Activated naive CD4-positive, alpha-beta T cell (primary cell): ENCODE data around the gene EPAS1.

Source experiments
- DNase-seq, 4 experiments: peaks; one replicate each; lab custom pipeline; 2025; lab: John Stamatoyannopoulos, UW

The EPAS1 gene

GRCh38 chr2:46364797-46365457 is 67.7 kb downstream of the EPAS1 start:
- DNase-seq: no peak

GRCh38 chr2:46365913-46366667 is 68.9 kb downstream of the EPAS1 start:
- no peak for DNase-seq

DNA sequence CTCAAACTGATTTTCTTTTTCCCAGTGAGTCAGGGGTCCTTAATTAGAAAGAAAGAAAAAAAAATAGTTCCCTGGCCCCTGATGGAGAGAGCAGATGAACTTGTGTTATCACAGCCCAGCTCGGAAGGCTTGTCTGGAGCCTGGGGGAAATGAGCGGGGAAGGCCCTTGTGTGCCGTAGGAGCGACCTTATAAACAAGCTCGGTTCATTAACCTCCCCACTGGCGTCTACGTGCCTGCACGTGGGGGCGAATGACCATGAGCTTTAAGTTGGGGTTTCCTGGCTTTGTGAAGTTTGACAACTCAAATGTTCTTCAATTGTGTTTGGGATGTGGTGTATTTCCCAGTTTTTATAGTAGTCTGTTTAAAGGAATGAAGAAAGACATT is 69.5 kb downstream of the EPAS1 start:
- DNase-seq: no peak

DNA sequence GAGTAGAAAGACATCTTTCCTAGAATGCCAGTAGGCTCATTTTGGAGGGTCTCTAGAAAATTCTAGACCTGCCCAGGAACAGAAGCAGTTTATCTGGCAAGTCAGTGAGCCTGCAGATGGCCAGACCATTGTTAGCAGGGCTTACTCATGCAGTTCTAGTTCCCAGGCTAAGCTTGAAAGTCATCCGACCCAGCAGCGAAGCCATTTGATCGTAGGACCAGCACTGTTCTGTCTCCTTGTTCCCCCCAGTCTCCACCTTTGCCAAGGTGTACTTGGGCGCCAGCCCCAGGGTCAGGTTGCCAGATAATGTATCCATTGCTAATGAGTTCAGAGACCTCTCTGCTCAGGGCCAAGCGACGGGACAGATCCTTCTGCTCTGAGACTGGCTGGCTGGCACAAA is 70.1 kb downstream of the EPAS1 start:
- DNase-seq: no peak

- no peak for DNase-seq
Observed at GRCh38 chr2:46368401-46368800, 71.2 kb downstream of the EPAS1 start.

GRCh38 chr2:46369783-46370182 is 72.6 kb downstream of the EPAS1 start:
- no peak for DNase-seq

GRCh38 chr2:46371854-46372253 is 74.6 kb downstream of the EPAS1 start:
- no peak for DNase-seq

DNA sequence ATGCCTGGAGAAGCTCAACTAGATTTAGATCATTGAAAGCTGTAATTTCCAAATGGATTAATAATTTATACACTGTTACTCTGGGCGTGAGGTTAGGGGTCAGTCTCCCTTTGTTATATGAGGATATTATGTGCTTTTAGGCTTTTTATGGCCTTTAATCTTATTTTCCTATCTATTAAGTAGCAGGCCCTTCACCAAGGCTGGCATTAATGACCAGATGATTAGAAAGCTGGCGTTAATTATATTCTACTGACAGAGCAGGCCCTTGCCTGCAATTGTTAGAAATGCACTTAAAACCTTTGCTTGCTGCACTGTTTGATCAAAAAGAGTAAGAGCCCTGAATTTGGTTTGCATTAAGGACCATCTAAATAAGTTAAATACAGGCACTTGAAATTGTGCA is 75.3 kb downstream of the EPAS1 start:
- DNase-seq: no peak

DNA sequence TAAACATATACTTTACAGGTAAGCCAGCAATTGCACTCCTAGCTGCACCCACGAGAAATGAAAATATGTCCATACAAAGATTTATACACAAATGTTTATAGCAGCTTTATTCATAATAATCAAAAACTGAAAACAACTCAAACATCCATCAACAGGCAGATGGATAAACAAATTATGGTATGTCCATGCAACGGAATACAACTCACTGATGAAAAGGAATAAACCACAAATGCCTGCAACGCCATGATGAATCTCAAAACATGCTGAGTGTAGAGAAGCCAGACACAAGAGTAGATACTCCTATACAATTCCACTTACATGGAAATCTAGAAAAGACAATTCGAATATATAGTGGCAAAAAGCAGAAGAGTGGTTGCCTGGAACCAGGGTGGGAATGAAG is 76.0 kb downstream of the EPAS1 start:
- DNase-seq: no peak

DNA sequence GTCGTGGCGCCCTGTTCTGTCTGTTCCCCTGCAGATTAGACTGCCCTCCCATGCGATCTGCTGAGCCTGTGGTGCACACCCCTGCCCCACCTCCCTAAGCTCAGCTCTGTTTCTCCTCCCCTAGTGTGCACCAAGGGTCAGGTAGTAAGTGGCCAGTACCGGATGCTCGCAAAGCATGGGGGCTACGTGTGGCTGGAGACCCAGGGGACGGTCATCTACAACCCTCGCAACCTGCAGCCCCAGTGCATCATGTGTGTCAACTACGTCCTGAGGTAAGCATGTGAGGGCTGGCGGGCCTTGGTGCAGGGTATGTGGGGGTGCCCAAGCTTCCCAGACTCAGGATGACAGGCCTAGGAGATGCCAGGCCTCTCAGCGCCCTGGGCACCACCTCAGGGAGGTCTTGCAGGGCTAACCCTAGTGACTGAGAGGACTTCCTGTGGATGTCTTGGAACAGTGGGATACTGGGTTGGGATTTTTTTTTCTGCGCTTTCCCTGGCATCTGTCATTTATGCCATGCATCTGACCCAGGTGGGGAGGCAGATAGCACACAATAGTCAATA is 78.4 kb downstream of the EPAS1 start:
- DNase-seq: no peak

- DNase-seq: no peak
Observed at GRCh38 chr2:46376586-46376985, 79.4 kb downstream of the EPAS1 start.

DNA sequence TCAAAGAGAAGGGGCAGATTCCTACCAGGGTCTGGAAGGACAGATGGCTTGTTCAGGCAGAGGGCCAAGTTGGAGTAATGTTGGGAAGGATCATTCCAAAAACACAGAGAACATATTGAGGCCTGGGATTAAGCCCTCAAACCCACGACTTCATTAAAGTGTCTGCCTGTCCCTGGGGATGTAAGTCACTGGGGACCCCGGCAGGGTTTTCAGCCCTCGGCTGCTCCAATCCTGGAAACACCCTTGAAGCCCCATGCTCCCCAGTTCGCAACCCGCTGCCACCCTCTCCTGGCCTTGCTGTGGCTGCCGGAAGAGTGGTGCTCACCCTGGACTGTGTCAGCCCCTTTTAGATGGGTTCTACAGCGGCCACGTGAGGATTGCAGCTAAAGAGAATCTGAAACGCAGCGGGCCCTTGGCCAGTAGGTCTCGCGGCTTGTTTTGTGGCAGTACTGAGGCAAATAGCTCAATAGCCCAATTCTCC is 79.9 kb downstream of the EPAS1 start:
- DNase-seq: no peak

DNA sequence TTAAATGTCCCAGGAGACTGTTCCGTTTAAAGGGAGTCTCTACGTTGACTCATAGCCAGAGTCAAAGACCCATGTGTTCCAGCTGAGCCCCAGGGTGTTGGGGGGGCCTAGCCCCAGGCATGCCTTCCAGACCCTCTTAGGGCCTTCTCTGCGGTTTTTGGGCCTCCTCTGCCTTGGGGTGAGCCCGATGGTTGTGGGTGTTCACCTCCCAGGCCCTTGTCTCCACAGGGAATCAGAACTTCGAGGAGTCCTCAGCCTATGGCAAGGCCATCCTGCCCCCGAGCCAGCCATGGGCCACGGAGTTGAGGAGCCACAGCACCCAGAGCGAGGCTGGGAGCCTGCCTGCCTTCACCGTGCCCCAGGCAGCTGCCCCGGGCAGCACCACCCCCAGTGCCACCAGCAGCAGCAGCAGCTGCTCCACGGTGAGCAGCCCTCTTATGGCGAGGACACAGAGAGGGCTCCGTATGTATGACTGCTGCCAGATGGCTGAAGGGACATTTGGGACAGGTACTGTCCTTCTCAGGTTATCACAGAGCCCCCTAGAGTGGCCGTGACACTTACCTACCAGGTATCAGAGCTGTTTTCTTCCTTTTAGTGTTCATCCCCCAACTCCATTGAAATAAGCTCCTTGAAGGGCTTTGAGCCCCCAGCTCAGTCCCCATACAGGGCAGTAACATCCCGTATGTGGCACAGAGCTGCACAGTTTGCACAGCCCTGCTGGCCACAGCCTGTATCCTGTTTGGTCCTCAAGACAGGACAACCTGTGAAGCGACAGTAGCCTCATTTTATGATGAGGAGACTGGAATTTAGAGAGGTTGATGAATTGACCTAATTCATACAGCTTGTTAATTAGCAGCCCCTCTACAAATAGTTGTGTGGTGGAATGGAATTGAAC is 80.7 kb downstream of the EPAS1 start:
- DNase-seq: no peak

DNA sequence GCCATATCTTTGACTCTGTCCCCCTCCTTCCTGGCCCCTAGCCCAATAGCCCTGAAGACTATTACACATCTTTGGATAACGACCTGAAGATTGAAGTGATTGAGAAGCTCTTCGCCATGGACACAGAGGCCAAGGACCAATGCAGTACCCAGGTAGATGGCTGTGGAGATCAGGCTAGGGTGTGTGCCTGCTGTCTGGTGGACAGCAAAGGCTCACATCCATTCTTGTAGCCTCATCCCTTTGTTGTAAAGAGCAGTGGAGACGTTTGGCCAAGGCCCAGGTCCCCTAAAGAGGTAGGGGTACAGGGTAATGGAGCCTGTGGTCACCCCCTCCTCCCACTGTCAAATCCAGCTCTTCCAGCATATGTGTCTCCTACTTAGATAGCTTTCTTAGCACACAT is 81.4 kb downstream of the EPAS1 start:
- no peak for DNase-seq

- DNase-seq: no peak
Observed at GRCh38 chr2:46379213-46380037, 82.2 kb downstream of the EPAS1 start.

DNA sequence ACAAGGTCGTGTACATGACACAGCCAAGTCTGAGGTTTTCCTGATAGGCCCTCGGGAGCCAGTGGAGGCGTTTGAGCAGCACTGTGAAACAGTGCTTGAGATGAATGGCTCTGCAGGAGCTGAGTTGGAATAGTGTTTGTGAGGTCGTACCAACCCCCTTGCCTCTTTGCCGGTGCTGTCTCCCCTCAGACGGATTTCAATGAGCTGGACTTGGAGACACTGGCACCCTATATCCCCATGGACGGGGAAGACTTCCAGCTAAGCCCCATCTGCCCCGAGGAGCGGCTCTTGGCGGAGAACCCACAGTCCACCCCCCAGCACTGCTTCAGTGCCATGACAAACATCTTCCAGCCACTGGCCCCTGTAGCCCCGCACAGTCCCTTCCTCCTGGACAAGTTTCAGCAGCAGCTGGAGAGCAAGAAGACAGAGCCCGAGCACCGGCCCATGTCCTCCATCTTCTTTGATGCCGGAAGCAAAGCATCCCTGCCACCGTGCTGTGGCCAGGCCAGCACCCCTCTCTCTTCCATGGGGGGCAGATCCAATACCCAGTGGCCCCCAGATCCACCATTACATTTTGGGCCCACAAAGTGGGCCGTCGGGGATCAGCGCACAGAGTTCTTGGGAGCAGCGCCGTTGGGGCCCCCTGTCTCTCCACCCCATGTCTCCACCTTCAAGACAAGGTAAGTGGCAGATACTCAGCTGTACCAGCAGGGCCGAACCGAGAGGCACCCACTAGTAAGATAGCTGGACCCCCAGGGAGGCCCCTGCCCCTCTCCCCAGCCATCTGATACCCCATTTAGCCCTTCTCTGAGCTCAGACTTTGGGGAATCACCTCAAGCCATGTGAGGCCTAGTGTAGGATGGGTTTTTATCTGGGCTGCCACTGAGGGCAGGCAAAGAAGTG is 83.1 kb downstream of the EPAS1 start:
- no peak for DNase-seq

GRCh38 chr2:46381263-46381849 is 84.1 kb downstream of the EPAS1 start:
- no peak for DNase-seq

GRCh38 chr2:46381871-46382270 is 84.7 kb downstream of the EPAS1 start:
- DNase-seq: no peak

DNA sequence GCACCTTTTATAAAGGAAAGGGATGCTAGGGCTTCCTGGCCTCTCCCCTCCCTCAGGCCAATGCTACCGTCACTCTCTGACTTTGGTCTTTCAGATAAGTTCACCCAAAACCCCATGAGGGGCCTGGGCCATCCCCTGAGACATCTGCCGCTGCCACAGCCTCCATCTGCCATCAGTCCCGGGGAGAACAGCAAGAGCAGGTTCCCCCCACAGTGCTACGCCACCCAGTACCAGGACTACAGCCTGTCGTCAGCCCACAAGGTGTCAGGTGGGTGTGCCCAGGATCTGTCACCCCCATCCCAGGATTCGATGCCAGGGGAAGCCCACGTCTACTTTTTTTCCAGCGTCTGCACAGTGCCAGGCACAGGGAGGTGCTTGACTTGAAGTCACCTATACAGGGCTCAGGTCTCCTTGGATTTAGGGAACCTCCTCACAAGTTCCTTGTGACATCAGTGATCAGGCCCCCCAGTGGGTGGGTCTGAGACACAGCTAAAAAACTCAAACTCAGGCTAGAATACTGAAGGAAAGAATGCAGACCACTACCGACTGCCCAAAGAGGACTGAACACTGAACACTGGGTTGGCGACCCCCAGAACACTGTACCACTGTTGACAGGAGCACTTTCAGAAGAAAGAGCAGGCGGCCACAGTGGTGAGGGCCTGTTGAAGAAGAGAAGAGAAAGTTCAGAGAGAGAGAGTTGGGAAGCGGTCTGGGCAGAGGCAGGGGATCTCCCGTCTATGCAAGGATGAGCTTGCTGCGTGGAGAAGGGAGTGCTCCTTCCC is 85.3 kb downstream of the EPAS1 start:
- DNase-seq: no peak
